Liver (tissue), 9 donors: ENCODE data around the gene EEF1AKMT2. TPM values are rescaled to one million over a fixed set of nuclear protein-coding genes. Genes with fewer than 3 reads are reported as not detected.

Experiments used
- DNase-seq: peaks from one replicate; pipeline ENCODE4 v3.0.0-alpha.2; 2017; ENCODE audit warnings: low spot score
- H3K27ac ChIP-seq, 2 donors: one replicate each; pipeline ENCODE4 v1.7.0; 2013; ENCODE audit warnings: inconsistent platforms in 2 of 2, low read length in 2 of 2, control low read depth in 1 of 2, low read depth in 1 of 2, mild to moderate bottlenecking in 1 of 2
- H3K27me3 ChIP-seq, 4 donors: one replicate each; pipeline versions ENCODE4 v1.6.1 to v1.7.0; 2013; ENCODE audit warnings: low read length in 3 of 4, inconsistent platforms in 1 of 4, mild to moderate bottlenecking in 1 of 4, moderate library complexity in 1 of 4; ENCODE audit not compliant: control insufficient read depth in 4 of 4, insufficient read depth in 4 of 4
- H3K36me3 ChIP-seq, 4 donors: one replicate each; pipeline versions ENCODE4 v1.6.1 to v1.7.0; 2013; ENCODE audit warnings: low read length in 3 of 4, mild to moderate bottlenecking in 3 of 4, low read depth in 1 of 4, moderate library complexity in 1 of 4; ENCODE audit not compliant: control insufficient read depth in 4 of 4, insufficient read depth in 3 of 4
- H3K4me1 ChIP-seq, 4 donors: one replicate each; pipeline versions ENCODE4 v1.6.1 to v1.7.0; 2013; ENCODE audit warnings: low read length in 3 of 4, mild to moderate bottlenecking in 3 of 4, moderate library complexity in 1 of 4; ENCODE audit not compliant: control insufficient read depth in 4 of 4, insufficient read depth in 4 of 4
- H3K4me3 ChIP-seq, 3 donors: one replicate each; pipeline versions ENCODE4 v1.6.1 to v1.7.0; 2013; ENCODE audit warnings: low read length in 3 of 3, control low read depth in 1 of 3, low read depth in 1 of 3, mild to moderate bottlenecking in 1 of 3
- H3K9ac ChIP-seq, 2 donors: one replicate each; pipeline ENCODE4 v1.7.0; 2013; ENCODE audit warnings: low read length in 2 of 2, mild to moderate bottlenecking in 2 of 2, moderate library complexity in 2 of 2, control low read depth in 1 of 2, low read depth in 1 of 2
- H3K9me3 ChIP-seq, 4 donors: one replicate each; pipeline versions ENCODE4 v1.6.1 to v1.7.0; 2013; ENCODE audit warnings: low read length in 3 of 4; ENCODE audit not compliant: control insufficient read depth in 4 of 4
- CTCF ChIP-seq: fragments of 150-350 bp; IDR thresholded peaks from 2 replicates; pipeline ENCODE4 v1.5.1; 2017; ENCODE audit warnings: improper control_type of control experiment, low read depth, low read length; ENCODE audit not compliant: missing input control
- EGR1 ChIP-seq, 2 donors: IDR thresholded peaks; 2 replicates each; pipeline ENCODE4 v1.6.1; 2016 to 2018; ENCODE audit warnings: antibody characterized with exemption in 2 of 2, low read depth in 2 of 2
- FOXA1 ChIP-seq: IDR thresholded peaks from 2 replicates; pipeline ENCODE4 v1.6.1; 2016; ENCODE audit warnings: antibody characterized with exemption
- FOXA2 ChIP-seq: IDR thresholded peaks from 2 replicates; pipeline ENCODE4 v1.6.1; 2016; ENCODE audit warnings: antibody characterized with exemption
- GABPA ChIP-seq, 2 donors: IDR thresholded peaks in 1 of 2; conservative IDR thresholded peaks in 1 of 2; 2 replicates each; pipeline ENCODE4 v1.6.1; 2016; ENCODE audit warnings: antibody characterized with exemption in 2 of 2, mild to moderate bottlenecking in 1 of 2, moderate library complexity in 1 of 2
- HNF4A ChIP-seq, 2 donors: conservative IDR thresholded peaks; 2 replicates each; pipeline ENCODE4 v1.6.1; 2016; ENCODE audit warnings: antibody characterized with exemption in 2 of 2, mild to moderate bottlenecking in 2 of 2
- HNF4G ChIP-seq: IDR thresholded peaks from 2 replicates; pipeline ENCODE4 v1.6.1; 2016; ENCODE audit warnings: antibody characterized with exemption
- JUND ChIP-seq, 2 donors: IDR thresholded peaks; 2 replicates each; pipeline ENCODE4 v1.6.1; 2016; ENCODE audit warnings: antibody characterized with exemption in 2 of 2
- RAD21 ChIP-seq, 2 donors: IDR thresholded peaks; 2 replicates each; pipeline ENCODE4 v1.6.1; 2016; ENCODE audit warnings: antibody characterized with exemption in 2 of 2, mild to moderate bottlenecking in 2 of 2
- REST ChIP-seq: IDR thresholded peaks from 2 replicates; pipeline ENCODE4 v1.6.1; 2016; ENCODE audit warnings: antibody characterized with exemption, mild to moderate bottlenecking
- RXRA ChIP-seq, 2 donors: IDR thresholded peaks; 2 replicates each; pipeline ENCODE4 v1.6.1; 2017 to 2018; ENCODE audit warnings: antibody characterized with exemption in 2 of 2, mild to moderate bottlenecking in 1 of 2
- SP1 ChIP-seq: IDR thresholded peaks from 2 replicates; pipeline ENCODE4 v1.6.1; 2018; ENCODE audit warnings: antibody characterized with exemption, mild to moderate bottlenecking
- TAF1 ChIP-seq: conservative IDR thresholded peaks from 2 replicates; pipeline ENCODE4 v1.6.1; 2016; ENCODE audit warnings: antibody characterized with exemption, mild to moderate bottlenecking
- YY1 ChIP-seq: IDR thresholded peaks from 2 replicates; pipeline ENCODE4 v1.6.1; 2016; ENCODE audit warnings: antibody characterized with exemption, mild to moderate bottlenecking
- WGBS: extraction: QIAGEN DNeasy Blood & Tissue Kit; methylation state at CpG from one replicate; pipeline ENCODE4 v1.1.7; 2013; 5-methylcytosine and 5-hydroxymethylcytosine counted together
- polyA plus RNA-seq, 2 donors: library from polyadenylated mRNA; stranded (reverse) in 1 of 2; unstranded in 1 of 2; fragments of 200-250 nt in 1 of 2; fragments of >200 nt in 1 of 2; fragmentation: Nextera tagmentation in 1 of 2; extraction: Ambion mirVana in 1 of 2; gene quantifications; one replicate each; pipeline versions ENCODE4 v1.2.1 to v1.2.3, GENCODE V29; 2013 to 2015
- total RNA-seq, 2 donors: library from RNA; depleted of rRNA; stranded (reverse); fragments of >200 nt; gene quantifications; one replicate each; pipeline ENCODE4 v1.2.3, GENCODE V29; 2014
- TF ChIP-seq, protein P1 (sequence below): IDR thresholded peaks from 2 replicates; pipeline ENCODE4 v1.6.1; 2016; ENCODE audit warnings: antibody characterized with exemption
- TF ChIP-seq, protein P2 (sequence below): IDR thresholded peaks from 2 replicates; pipeline ENCODE4 v1.6.1; 2016; ENCODE audit warnings: antibody characterized with exemption
- TF ChIP-seq, protein P3 (sequence below): IDR thresholded peaks from 2 replicates; pipeline ENCODE4 v1.6.1; 2016; ENCODE audit warnings: antibody characterized with exemption
- donor health status: healthy.
- donor health status: healthy.
- donor health status: healthy.
- donor health status: healthy.
- donor health status: healthy.

EEF1AKMT2 gene
- total and polyA plus RNA-seq, 4 donors = 5.9 to 12.7 (median 8.5) TPM

GRCh38 chr10:124742413-124743190, 49.1 kb downstream of the EEF1AKMT2 start:
- H3K27ac ChIP-seq = peak overlapping the region in 1 of 2 donors; percentile 35
- H3K36me3 ChIP-seq = no peaks in the 10 kb centered on the region
- H3K9me3 ChIP-seq = no peaks in the 10 kb centered on the region
- DNase-seq = no peak
- WGBS = 34% methylated on average over 42 of the region's 42 CpGs
- peaks cover 6 to 56% (median 49%) of the 10 kb centered on the region in 4 donors for H3K4me1 ChIP-seq
- no peaks in the 10 kb centered on the region for H3K27me3 ChIP-seq
- TF ChIP-seq TAF1 (no peak), SP1 (no peak), HNF4G (no peak), REST (no peak), HNF4A (conservative IDR thresholded peaks at IDR 0.05) (no peak), RXRA (IDR thresholded peaks at IDR 0.05) (no peak), YY1 (no peak), FOXA2 (no peak), FOXA1 (no peak), JUND (IDR thresholded peaks at IDR 0.05) (no peak), CTCF (no peak), EGR1 (IDR thresholded peaks at IDR 0.05; ENCODE audit: low read depth in 2 of 2) (no peak), RAD21 (IDR thresholded peaks at IDR 0.05) (no peak), GABPA (IDR thresholded peaks at IDR 0.05 in 1 of 2, conservative IDR thresholded peaks at IDR 0.05 in 1 of 2) (no peak)
- TF ChIP-seq, protein P1, sequence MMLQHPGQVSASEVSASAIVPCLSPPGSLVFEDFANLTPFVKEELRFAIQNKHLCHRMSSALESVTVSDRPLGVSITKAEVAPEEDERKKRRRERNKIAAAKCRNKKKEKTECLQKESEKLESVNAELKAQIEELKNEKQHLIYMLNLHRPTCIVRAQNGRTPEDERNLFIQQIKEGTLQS = no peak
- TF ChIP-seq, protein P2, sequence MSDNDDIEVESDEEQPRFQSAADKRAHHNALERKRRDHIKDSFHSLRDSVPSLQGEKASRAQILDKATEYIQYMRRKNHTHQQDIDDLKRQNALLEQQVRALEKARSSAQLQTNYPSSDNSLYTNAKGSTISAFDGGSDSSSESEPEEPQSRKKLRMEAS = no peak
- TF ChIP-seq, protein P3, sequence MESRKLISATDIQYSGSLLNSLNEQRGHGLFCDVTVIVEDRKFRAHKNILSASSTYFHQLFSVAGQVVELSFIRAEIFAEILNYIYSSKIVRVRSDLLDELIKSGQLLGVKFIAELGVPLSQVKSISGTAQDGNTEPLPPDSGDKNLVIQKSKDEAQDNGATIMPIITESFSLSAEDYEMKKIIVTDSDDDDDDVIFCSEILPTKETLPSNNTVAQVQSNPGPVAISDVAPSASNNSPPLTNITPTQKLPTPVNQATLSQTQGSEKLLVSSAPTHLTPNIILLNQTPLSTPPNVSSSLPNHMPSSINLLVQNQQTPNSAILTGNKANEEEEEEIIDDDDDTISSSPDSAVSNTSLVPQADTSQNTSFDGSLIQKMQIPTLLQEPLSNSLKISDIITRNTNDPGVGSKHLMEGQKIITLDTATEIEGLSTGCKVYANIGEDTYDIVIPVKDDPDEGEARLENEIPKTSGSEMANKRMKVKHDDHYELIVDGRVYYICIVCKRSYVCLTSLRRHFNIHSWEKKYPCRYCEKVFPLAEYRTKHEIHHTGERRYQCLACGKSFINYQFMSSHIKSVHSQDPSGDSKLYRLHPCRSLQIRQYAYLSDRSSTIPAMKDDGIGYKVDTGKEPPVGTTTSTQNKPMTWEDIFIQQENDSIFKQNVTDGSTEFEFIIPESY = no peak
- H3K9ac ChIP-seq = peak overlapping the region; percentile 20 to 52
- peak overlapping the region in 2 of 3 donors; percentile 72 to 86 for H3K4me3 ChIP-seq
